Epithelial cell of esophagus (primary cell): ENCODE measurements around the gene MICU1.

Experiments used
- DNase-seq: peaks from one replicate; pipeline ENCODE4 v3.0.0; 2010; ENCODE audit warnings: low read depth
- H3K4me3 ChIP-seq: 2 replicates; pipeline ENCODE4 v1.5.1; 2011; ENCODE audit warnings: mild to moderate bottlenecking, low read length, control low read depth
- TF ChIP-seq, protein P1 (sequence below): IDR thresholded peaks from 2 replicates; pipeline ENCODE4 v1.5.1; 2011; ENCODE audit warnings: low read depth, mild to moderate bottlenecking, low read length, control low read depth, inconsistent platforms; ENCODE audit not compliant: insufficient read depth; ENCODE audit errors: missing control alignments

Gene MICU1

GRCh38 chr10:72502581-72502980, 123.3 kb downstream of the MICU1 start:
- TF ChIP-seq, protein P1, sequence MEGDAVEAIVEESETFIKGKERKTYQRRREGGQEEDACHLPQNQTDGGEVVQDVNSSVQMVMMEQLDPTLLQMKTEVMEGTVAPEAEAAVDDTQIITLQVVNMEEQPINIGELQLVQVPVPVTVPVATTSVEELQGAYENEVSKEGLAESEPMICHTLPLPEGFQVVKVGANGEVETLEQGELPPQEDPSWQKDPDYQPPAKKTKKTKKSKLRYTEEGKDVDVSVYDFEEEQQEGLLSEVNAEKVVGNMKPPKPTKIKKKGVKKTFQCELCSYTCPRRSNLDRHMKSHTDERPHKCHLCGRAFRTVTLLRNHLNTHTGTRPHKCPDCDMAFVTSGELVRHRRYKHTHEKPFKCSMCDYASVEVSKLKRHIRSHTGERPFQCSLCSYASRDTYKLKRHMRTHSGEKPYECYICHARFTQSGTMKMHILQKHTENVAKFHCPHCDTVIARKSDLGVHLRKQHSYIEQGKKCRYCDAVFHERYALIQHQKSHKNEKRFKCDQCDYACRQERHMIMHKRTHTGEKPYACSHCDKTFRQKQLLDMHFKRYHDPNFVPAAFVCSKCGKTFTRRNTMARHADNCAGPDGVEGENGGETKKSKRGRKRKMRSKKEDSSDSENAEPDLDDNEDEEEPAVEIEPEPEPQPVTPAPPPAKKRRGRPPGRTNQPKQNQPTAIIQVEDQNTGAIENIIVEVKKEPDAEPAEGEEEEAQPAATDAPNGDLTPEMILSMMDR = no peak
- DNase-seq = no peak
- H3K4me3 ChIP-seq = no peak overlapping the region

GRCh38 chr10:72499701-72500100, 126.2 kb downstream of the MICU1 start:
- no peak for DNase-seq
- TF ChIP-seq, protein P1 = no peak
- H3K4me3 ChIP-seq = no peak overlapping the region

GRCh38 chr10:72490951-72491350, 134.9 kb downstream of the MICU1 start:
- TF ChIP-seq, protein P1 = no peak

DNA sequence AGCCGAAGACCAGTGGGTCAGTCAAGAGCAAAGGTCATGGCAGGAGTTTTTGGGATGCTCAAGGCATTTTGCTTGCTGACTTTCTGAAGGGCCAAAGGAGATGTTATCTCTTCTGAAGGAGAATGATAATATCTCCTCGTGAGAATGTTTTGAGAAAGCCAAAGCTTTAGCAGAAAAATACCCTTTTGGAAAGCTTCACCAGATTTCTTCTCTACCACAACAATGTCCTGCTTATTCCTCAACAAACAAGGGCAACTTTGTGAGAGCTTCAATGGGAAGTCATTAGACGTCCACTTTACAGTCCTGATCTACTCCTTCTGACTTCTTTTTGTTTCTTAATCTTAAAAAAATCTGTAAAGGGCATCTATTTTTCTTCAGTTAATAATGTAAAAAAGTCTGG, 138.4 kb downstream of the MICU1 start:
- TF ChIP-seq, protein P1 = no peak
- no peak overlapping the region for H3K4me3 ChIP-seq
- DNase-seq = no peak

More at GRCh38 chr10:72490951-72491350, 134.9 kb downstream of the MICU1 start:
- no peak overlapping the region for H3K4me3 ChIP-seq
- DNase-seq = peak; percentile 66

- TF ChIP-seq, protein P1 = no peak
- DNase-seq = no peak
- H3K4me3 ChIP-seq = no peak overlapping the region
Observed at GRCh38 chr10:72487116-72487515, 138.8 kb downstream of the MICU1 start.

DNA sequence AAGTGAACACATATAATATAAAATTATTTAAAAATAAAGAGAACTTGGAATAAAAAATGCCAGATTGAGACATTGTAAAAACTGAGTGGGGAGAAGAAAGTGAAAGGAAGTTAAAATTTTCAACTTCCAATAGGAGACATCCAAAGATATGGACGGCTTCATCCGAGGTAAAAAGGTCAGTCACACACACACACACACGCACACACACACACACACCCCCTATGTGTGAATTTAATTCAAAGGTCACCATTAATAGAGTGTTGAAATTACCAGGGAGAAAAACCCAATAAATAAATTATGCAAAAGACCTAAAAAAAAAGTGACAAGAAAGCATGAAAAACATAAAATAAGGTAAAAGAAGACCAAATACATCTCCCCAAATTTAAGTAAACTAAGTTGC, 140.2 kb downstream of the MICU1 start:
- DNase-seq = no peak
- H3K4me3 ChIP-seq = no peak overlapping the region

DNA sequence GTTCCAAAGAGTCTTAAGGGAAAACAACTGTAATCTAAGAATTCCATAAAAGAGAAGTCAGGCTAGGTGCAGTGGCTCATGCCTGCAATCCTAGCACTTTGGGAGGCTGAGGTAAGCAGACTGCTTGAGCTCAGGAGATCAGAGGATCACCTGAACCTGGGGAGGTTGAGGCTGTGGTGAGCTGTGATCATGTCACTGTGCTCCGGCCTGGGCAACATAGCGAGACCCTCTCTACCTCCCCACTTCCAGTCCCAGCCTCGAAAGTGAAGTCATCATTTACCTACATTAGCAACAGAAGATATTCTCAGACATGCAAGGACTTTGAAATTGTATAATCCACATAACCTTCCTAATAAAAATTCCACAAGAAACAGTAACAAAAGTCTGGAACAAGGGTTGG, 141.4 kb downstream of the MICU1 start:
- DNase-seq = no peak
- no peak overlapping the region for H3K4me3 ChIP-seq
- TF ChIP-seq, protein P1 = no peak

More for the DNA sequence above, 140.2 kb downstream of the MICU1 start:
- TF ChIP-seq, protein P1 = no peak
